MCF 10A (cell line): ENCODE measurements around the gene FKBP1B. TPM values are rescaled to one million over a fixed set of nuclear protein-coding genes. Genes with fewer than 3 reads are reported as not detected.

Experiments
- BruUV-seq: library from RNA; stranded (reverse); fragments of 400-500 nt; replicated peaks from 2 replicates; lab custom pipeline; 2021; lab: Mats Ljungman, UMichigan
- CTCF ChIA-PET: fragments of 300-600 bp; sonication (Branson Sonifier 250); formaldehyde crosslinking; extraction: SDS; loops from one replicate; lab custom pipeline; 2021; ENCODE audit warnings: antibody characterized with exemption, inconsistent platforms; lab: Yijun Ruan, JAX
- POLR2A ChIA-PET: fragments of 300-600, 350-650 bp; sonication (Branson Sonifier 250); formaldehyde crosslinking; extraction: SDS; loops from one replicate; lab custom pipeline; 2020; ENCODE audit warnings: antibody characterized with exemption, inconsistent platforms; lab: Yijun Ruan, JAX
- DNase-seq: peaks from one replicate; pipeline ENCODE4 v3.0.0-alpha.2; 2018; ENCODE audit not compliant: unreplicated experiment
- H3K27ac Mint-ChIP-seq: one replicate; pipeline ENCODE4 v1.8.0; 2022; ENCODE audit warnings: mild to moderate bottlenecking, low read depth, mixed read lengths; ENCODE audit not compliant: unreplicated experiment
- H3K27me3 Mint-ChIP-seq: one replicate; pipeline ENCODE4 v1.8.0; 2022; ENCODE audit warnings: mixed read lengths; ENCODE audit not compliant: insufficient read depth, unreplicated experiment
- H3K36me3 Mint-ChIP-seq: one replicate; pipeline ENCODE4 v1.8.0; 2022; ENCODE audit warnings: mild to moderate bottlenecking, moderate library complexity, mixed read lengths; ENCODE audit not compliant: insufficient read depth, unreplicated experiment
- H3K4me1 Mint-ChIP-seq: one replicate; pipeline ENCODE4 v1.8.0; 2022; ENCODE audit warnings: mixed read lengths; ENCODE audit not compliant: insufficient read depth, unreplicated experiment
- H3K4me3 Mint-ChIP-seq: one replicate; pipeline ENCODE4 v1.8.0; 2022; ENCODE audit warnings: mild to moderate bottlenecking, moderate library complexity, mixed read lengths; ENCODE audit not compliant: unreplicated experiment
- H3K9me3 Mint-ChIP-seq: one replicate; pipeline ENCODE4 v1.8.0; 2022; ENCODE audit warnings: mixed read lengths; ENCODE audit not compliant: unreplicated experiment
- CTCF ChIP-seq: fragments of 200-600 bp; IDR thresholded peaks from one replicate; pipeline ENCODE4 v1.8.0; 2022; ENCODE audit warnings: antibody characterized with exemption, mild to moderate bottlenecking; ENCODE audit not compliant: unreplicated experiment
- intact Hi-C: fragments of 100-400 bp; cut with micrococcal nuclease; formaldehyde crosslinking; loops from 2 replicates; pipeline ENCODE4 v1.14.1; 2022
- total RNA-seq: library from RNA; stranded (reverse); gene quantifications from 2 replicates; pipeline ENCODE4 v1.2.3, GENCODE V29; 2022

FKBP1B gene
- total RNA-seq, 1 experiment from 2014 or later: 1.7 TPM

GRCh38 chr2:24052951-24053350, 3.4 kb downstream of the FKBP1B start:
- no peak overlapping the region for H3K27ac Mint-ChIP-seq
- no peak for TF ChIP-seq CTCF
- H3K27me3 Mint-ChIP-seq: no peaks in the 10 kb centered on the region
- H3K4me3 Mint-ChIP-seq: no peak overlapping the region
- H3K4me1 Mint-ChIP-seq: peaks cover 6% of the 10 kb centered on the region
- ChIA-PET CTCF (interaction anchor here (0.6 to 0.9 kb wide), 4 partner anchors 35 to 382 kb away, joined by 3 to 5 read pairs (median 4); no protein-coding TSS in a partner anchor), POLR2A (interaction anchor here (1.3 to 1.6 kb wide), 2 partner anchors 20 to 24 kb away, joined by 3 to 7 read pairs; partner anchors contain the start of gene SF3B6)
- H3K9me3 Mint-ChIP-seq: no peaks in the 10 kb centered on the region
- H3K36me3 Mint-ChIP-seq: no peaks in the 10 kb centered on the region
- no TSS peak for BruUV-seq
- intact Hi-C loops: no loop called here
- no peak for DNase-seq

DNA sequence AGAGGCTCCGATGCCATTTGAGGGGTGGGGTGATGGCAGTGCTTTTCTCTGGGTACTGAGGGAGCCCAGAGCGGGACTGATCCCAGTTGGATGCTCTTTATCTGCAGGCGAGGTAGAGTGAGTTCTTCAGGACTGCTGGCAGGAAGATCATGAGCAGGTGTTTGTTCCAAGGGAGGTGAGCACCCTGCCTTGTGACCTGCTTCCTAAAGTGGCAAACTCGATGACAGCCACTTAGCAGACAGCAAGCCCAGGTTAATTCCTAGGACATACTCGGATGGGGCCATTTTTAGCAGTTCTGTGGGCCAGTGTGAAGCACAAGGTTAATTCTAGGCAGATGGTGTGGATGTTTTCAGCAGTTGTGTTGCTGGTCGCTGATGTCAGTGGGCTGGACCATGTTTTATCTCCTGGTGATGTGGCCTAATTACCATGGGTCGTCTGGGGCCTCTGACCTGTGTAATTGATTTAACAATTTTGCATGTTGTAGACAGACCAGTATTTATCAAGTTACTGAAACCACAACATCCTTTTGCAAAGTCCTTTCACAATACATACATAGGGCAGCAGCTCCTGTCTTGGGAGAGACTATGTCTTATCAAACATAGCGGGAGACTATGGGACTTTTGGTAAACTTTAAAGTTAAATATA, 4.9 kb downstream of the FKBP1B start:
- Mint-ChIP-seq H3K27me3 (no peaks in the 10 kb centered on the region), H3K4me3 (no peak overlapping the region), H3K36me3 (no peaks in the 10 kb centered on the region), H3K9me3 (no peaks in the 10 kb centered on the region), H3K27ac (no peak overlapping the region), H3K4me1 (peaks cover 1% of the 10 kb centered on the region)
- POLR2A ChIA-PET: interaction anchor here (0.8 to 1.6 kb wide), 2 partner anchors 21 to 22 kb away, joined by 3 to 7 read pairs; partner anchors contain the start of gene SF3B6
- TF ChIP-seq CTCF: no peak
- no peak for DNase-seq
- CTCF ChIA-PET: interaction anchor here (0.7 to 1.3 kb wide), 3 partner anchors 29 to 710 kb away, joined by 3 to 4 read pairs (median 3); no protein-coding TSS in a partner anchor
- BruUV-seq: no TSS peak
- intact Hi-C loops: no loop called here

DNA sequence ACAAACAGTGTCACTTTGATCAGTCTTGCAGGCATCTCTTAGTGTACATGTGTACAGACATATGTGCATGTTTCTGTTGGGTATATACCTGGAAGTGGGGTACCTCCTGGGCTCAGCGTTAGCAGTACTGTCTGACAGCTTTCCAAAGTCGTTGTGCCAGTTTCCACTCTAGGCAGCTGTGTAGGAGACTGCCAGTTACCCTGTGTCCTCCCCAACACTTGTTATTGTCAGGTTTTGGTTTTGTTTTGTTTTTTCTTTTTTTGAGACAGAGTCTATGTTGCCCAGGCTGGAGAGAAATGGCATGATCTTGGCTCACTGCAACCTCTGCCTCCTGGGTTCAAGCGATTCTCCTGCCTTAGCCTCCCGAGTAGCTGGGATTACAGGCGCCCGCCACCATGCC, 6.2 kb downstream of the FKBP1B start:
- TF ChIP-seq CTCF: no peak
- no TSS peak for BruUV-seq
- Mint-ChIP-seq H3K27me3 (no peaks in the 10 kb centered on the region), H3K4me1 (no peaks in the 10 kb centered on the region), H3K27ac (no peak overlapping the region), H3K4me3 (no peak overlapping the region), H3K9me3 (no peaks in the 10 kb centered on the region), H3K36me3 (no peaks in the 10 kb centered on the region)
- POLR2A ChIA-PET: interaction anchor here (1.0 kb wide), 1 partner anchor 8 kb away, joined by 3 read pairs; no protein-coding TSS in a partner anchor
- CTCF ChIA-PET: interaction anchor here (0.6 kb wide), 1 partner anchor 52 kb away, joined by 3 read pairs; no protein-coding TSS in a partner anchor
- DNase-seq: no peak
- intact Hi-C loops: no loop called here

- BruUV-seq: no TSS peak
- TF ChIP-seq CTCF: no peak
- no peaks in the 10 kb centered on the region for H3K36me3 Mint-ChIP-seq
- H3K4me3 Mint-ChIP-seq: no peak overlapping the region
- H3K9me3 Mint-ChIP-seq: no peaks in the 10 kb centered on the region
- H3K4me1 Mint-ChIP-seq: no peaks in the 10 kb centered on the region
- no peak for DNase-seq
- intact Hi-C loops: no loop called here
- H3K27ac Mint-ChIP-seq: no peak overlapping the region
- H3K27me3 Mint-ChIP-seq: no peaks in the 10 kb centered on the region
- CTCF ChIA-PET: interaction anchor here (0.7 to 1.0 kb wide), 3 partner anchors 14 to 107 kb away, joined by 3 to 4 read pairs (median 3); partner anchors contain the start of gene TP53I3
- POLR2A ChIA-PET: no interaction called here
Observed at GRCh38 chr2:24058564-24059271, 9.2 kb downstream of the FKBP1B start.
